SU-DHL-6 (cell line): ENCODE results near the gene LAMB4.

ENCODE experiments used
- H2AFZ ChIP-seq: fragments of 200-600 bp; sonication (generic); 2 replicates; pipeline ENCODE4 v1.6.1; 2014; ENCODE audit warnings: low read depth, mild to moderate bottlenecking, moderate library complexity, mixed read lengths, antibody characterized with exemption, low read length; ENCODE audit not compliant: severe bottlenecking
- H3F3A ChIP-seq: fragments of 200-600 bp; shearing (Covaris generic); 2 replicates; pipeline ENCODE4 v1.6.0; 2016; ENCODE audit warnings: antibody characterized with exemption, mild to moderate bottlenecking; ENCODE audit not compliant: insufficient read depth
- H3K27ac ChIP-seq: fragments of 200-600 bp; sonication (generic); 2 replicates; pipeline ENCODE4 v1.5.1; 2016; ENCODE audit warnings: low read depth, mild to moderate bottlenecking, low read length, moderate library complexity, mixed read lengths
- H3K27me3 ChIP-seq: fragments of 200-600 bp; sonication (generic), shearing (Covaris generic); 2 replicates; pipeline ENCODE4 v1.6.0; 2014; ENCODE audit warnings: mild to moderate bottlenecking, low read length
- H3K36me3 ChIP-seq: fragments of 200-600 bp; sonication (generic); 2 replicates; pipeline ENCODE4 v1.6.1; 2014; ENCODE audit warnings: mild to moderate bottlenecking, low read length, mixed read lengths
- H3K4me2 ChIP-seq: fragments of 300-600, 200-600 bp; shearing (Covaris generic), sonication (generic); 2 replicates; pipeline ENCODE4 v1.6.0; 2014; ENCODE audit warnings: low read length, low read depth, mild to moderate bottlenecking; ENCODE audit not compliant: poor library complexity, severe bottlenecking
- H3K4me3 ChIP-seq: fragments of 200-600 bp; sonication (generic); 2 replicates; pipeline ENCODE4 v1.5.1; 2014; ENCODE audit warnings: antibody characterized with exemption, low read length, mild to moderate bottlenecking, mixed read lengths; ENCODE audit not compliant: insufficient read depth, poor library complexity, severe bottlenecking
- H3K79me2 ChIP-seq: fragments of 200-600 bp; sonication (generic); 2 replicates; pipeline ENCODE4 v1.6.1; 2014; ENCODE audit warnings: mild to moderate bottlenecking, low read length, moderate library complexity; ENCODE audit not compliant: insufficient read depth
- H3K9ac ChIP-seq: fragments of 200-600 bp; sonication (generic); 2 replicates; pipeline ENCODE4 v1.7.0; 2014; ENCODE audit warnings: mild to moderate bottlenecking, low read length
- H3K9me2 ChIP-seq: fragments of 200-600 bp; sonication (generic); replicated peaks from 2 replicates; pipeline ENCODE4 v1.6.1; 2014; ENCODE audit warnings: low read length; ENCODE audit not compliant: insufficient read depth
- H3K9me3 ChIP-seq: fragments of 200-600 bp; sonication (generic); 2 replicates; pipeline ENCODE4 v1.6.1; 2014; ENCODE audit warnings: low read length, mixed read lengths; ENCODE audit not compliant: insufficient read depth
- H4K20me1 ChIP-seq: fragments of 200-600 bp; sonication (generic); 2 replicates; pipeline ENCODE4 v1.6.1; 2014; ENCODE audit warnings: low read depth, mild to moderate bottlenecking, antibody characterized with exemption, low read length, moderate library complexity, mixed read lengths
- EZH2phosphoT487 ChIP-seq: fragments of 200-600 bp; sonication (generic), shearing (Covaris generic); conservative IDR thresholded peaks from 2 replicates; pipeline ENCODE4 v1.6.1; 2018; ENCODE audit warnings: mild to moderate bottlenecking, antibody characterized with exemption, low read length, moderate library complexity, mixed read lengths
- TF ChIP-seq, protein P1 (sequence below): fragments of 200-600 bp; sonication (generic); IDR thresholded peaks from one replicate; pipeline ENCODE4 v1.5.1; 2017; ENCODE audit warnings: antibody characterized with exemption, mild to moderate bottlenecking, low read length, moderate library complexity; ENCODE audit not compliant: insufficient read depth, poor library complexity, severe bottlenecking

LAMB4 gene

DNA sequence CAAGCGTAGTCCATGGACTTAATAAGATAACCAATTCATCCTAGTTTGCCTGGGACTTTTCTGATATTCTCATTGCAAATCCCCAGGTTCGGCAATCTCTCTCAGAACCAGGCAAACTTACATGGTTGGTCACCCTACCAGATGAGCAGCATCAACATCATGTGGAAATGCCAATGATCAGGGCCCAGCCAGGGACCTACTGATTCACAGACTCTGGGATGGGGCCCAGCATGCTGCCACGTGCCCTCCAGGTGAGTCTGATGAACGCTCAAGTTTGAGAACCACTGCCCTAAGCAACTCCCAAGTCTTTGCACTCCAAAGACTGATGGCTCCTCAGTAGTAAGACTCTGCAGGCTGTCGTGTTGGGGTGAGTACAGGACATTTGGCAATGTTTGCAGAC lies 2.7 kb downstream of the LAMB4 start:
- Histone ChIP-seq H3F3A (no peaks in the 10 kb centered on the region), H3K27ac (no peak overlapping the region), H3K36me3 (no peaks in the 10 kb centered on the region), H4K20me1 (no peaks in the 10 kb centered on the region), H2AFZ (no peak overlapping the region), H3K27me3 (no peaks in the 10 kb centered on the region), H3K79me2 (no peaks in the 10 kb centered on the region), H3K9ac (no peak overlapping the region), H3K4me3 (no peak overlapping the region), H3K9me2 (no peaks in the 10 kb centered on the region), H3K9me3 (no peaks in the 10 kb centered on the region), H3K4me2 (no peak overlapping the region)
- no peak for TF ChIP-seq EZH2phosphoT487
- TF ChIP-seq, protein P1, sequence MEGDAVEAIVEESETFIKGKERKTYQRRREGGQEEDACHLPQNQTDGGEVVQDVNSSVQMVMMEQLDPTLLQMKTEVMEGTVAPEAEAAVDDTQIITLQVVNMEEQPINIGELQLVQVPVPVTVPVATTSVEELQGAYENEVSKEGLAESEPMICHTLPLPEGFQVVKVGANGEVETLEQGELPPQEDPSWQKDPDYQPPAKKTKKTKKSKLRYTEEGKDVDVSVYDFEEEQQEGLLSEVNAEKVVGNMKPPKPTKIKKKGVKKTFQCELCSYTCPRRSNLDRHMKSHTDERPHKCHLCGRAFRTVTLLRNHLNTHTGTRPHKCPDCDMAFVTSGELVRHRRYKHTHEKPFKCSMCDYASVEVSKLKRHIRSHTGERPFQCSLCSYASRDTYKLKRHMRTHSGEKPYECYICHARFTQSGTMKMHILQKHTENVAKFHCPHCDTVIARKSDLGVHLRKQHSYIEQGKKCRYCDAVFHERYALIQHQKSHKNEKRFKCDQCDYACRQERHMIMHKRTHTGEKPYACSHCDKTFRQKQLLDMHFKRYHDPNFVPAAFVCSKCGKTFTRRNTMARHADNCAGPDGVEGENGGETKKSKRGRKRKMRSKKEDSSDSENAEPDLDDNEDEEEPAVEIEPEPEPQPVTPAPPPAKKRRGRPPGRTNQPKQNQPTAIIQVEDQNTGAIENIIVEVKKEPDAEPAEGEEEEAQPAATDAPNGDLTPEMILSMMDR: no peak

GRCh38 chr7:108124820-108125219 lies 5.3 kb downstream of the LAMB4 start:
- Histone ChIP-seq H2AFZ (no peak overlapping the region), H3K4me3 (no peak overlapping the region), H3K79me2 (no peaks in the 10 kb centered on the region), H3K4me2 (no peak overlapping the region), H3K27me3 (no peaks in the 10 kb centered on the region), H3K9me3 (no peaks in the 10 kb centered on the region), H3K36me3 (no peaks in the 10 kb centered on the region), H3K27ac (no peak overlapping the region), H4K20me1 (no peaks in the 10 kb centered on the region), H3K9me2 (no peaks in the 10 kb centered on the region), H3F3A (no peaks in the 10 kb centered on the region), H3K9ac (no peak overlapping the region)
- no peak for TF ChIP-seq EZH2phosphoT487
- TF ChIP-seq, protein P1: no peak

DNA sequence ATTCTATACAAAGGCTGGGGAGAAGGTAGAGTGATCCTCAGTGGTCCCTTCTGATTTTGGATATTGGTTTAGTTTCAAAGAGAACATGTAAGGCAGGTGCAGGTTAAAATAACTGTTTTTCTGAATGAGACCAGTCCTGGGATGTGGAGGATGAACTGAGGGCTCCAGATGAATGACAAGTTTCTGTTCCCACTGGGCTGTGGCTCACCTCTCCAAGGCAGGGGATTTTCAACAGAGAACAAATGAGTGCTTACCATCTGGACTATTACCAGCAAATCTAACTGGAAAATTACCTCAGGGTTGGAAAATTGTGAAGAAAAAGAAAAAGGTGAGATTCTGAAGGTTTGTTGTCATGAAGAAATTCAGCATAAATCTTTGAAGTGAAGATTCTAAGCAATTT lies 8.0 kb downstream of the LAMB4 start:
- H2AFZ ChIP-seq: no peak overlapping the region
- no peak overlapping the region for H3K27ac ChIP-seq
- H4K20me1 ChIP-seq: no peaks in the 10 kb centered on the region
- TF ChIP-seq, protein P1: no peak
- TF ChIP-seq EZH2phosphoT487: no peak
- no peaks in the 10 kb centered on the region for H3K9me2 ChIP-seq
- H3K4me3 ChIP-seq: no peak overlapping the region
- H3F3A ChIP-seq: no peaks in the 10 kb centered on the region
- no peak overlapping the region for H3K9ac ChIP-seq
- H3K9me3 ChIP-seq: no peaks in the 10 kb centered on the region
- H3K27me3 ChIP-seq: no peaks in the 10 kb centered on the region
- no peak overlapping the region for H3K4me2 ChIP-seq
- H3K36me3 ChIP-seq: no peaks in the 10 kb centered on the region
- no peaks in the 10 kb centered on the region for H3K79me2 ChIP-seq
